Activated CD8-positive, alpha-beta T cell treated with anti-CD3 and anti-CD28 coated beads for 36 hours (primary cell): ENCODE measurements around the gene CRELD2. TPM values are rescaled to one million over a fixed set of nuclear protein-coding genes. Genes with fewer than 3 reads are reported as not detected.

ENCODE experiments used
- ATAC-seq: fragments of 200-7000 bp; cut with Tn5 transposase; one replicate; pipeline ENCODE4 v1.10.0; 2021; ENCODE audit warnings: mild to moderate bottlenecking, moderate library complexity
- CTCF ChIA-PET: fragments of 350-600 bp; sonication (Branson Sonifier 250); formaldehyde crosslinking; loops from one replicate; lab custom pipeline; 2021; ENCODE audit warnings: antibody characterized with exemption; lab: Charles Lee
- POLR2A ChIA-PET: fragments of 350-600 bp; sonication (Branson Sonifier 250); formaldehyde crosslinking; loops from one replicate; lab custom pipeline; 2021; ENCODE audit warnings: antibody characterized with exemption; lab: Charles Lee
- DNase-seq: peaks from one replicate; pipeline ENCODE4 v3.0.0-alpha.2; 2020
- H3K27ac Mint-ChIP-seq: one replicate; pipeline ENCODE4 v1.8.0; 2021; ENCODE audit warnings: mild to moderate bottlenecking, mixed read lengths
- H3K27me3 Mint-ChIP-seq: one replicate; pipeline ENCODE4 v1.8.0; 2021; ENCODE audit warnings: mixed read lengths
- H3K36me3 Mint-ChIP-seq: one replicate; pipeline ENCODE4 v1.8.0; 2021; ENCODE audit warnings: low read depth, mixed read lengths
- H3K4me1 Mint-ChIP-seq: one replicate; pipeline ENCODE4 v1.8.0; 2021; ENCODE audit warnings: low read depth, mixed read lengths
- H3K4me3 Mint-ChIP-seq: one replicate; pipeline ENCODE4 v1.8.0; 2021; ENCODE audit warnings: mild to moderate bottlenecking, moderate library complexity, mixed read lengths
- H3K9me3 Mint-ChIP-seq: one replicate; pipeline ENCODE4 v1.8.0; 2021; ENCODE audit warnings: mixed read lengths
- intact Hi-C: fragments of 100-400 bp; cut with micrococcal nuclease; formaldehyde crosslinking; loops from one replicate; pipeline ENCODE4 v1.10.0; 2022
- total RNA-seq, 2 experiments: library from RNA; stranded (reverse); gene quantifications; one replicate each; pipeline ENCODE4 v1.2.3, GENCODE V29; 2021
- TF ChIP-seq, protein P1 (sequence below): fragments of 200-600 bp; IDR thresholded peaks from one replicate; pipeline ENCODE4 v1.8.0; 2022; ENCODE audit warnings: antibody characterized with exemption, mild to moderate bottlenecking

Gene CRELD2
- total RNA-seq, 2 experiments from 2014 or later: 26.1 to 28.2 TPM

DNA sequence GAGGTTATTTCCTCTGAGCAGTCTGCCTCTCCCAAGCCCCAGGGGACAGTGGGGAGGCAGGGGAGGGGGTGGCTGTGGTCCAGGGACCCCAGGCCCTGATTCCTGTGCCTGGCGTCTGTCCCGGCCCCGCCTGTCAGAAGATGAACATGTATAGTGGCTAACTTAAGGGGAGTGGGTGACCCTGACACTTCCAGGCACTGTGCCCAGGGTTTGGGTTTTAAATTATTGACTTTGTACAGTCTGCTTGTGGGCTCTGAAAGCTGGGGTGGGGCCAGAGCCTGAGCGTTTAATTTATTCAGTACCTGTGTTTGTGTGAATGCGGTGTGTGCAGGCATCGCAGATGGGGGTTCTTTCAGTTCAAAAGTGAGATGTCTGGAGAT lies 45.2 kb downstream of the CRELD2 start:
- Mint-ChIP-seq H3K4me1 (peaks cover 31% of the 10 kb centered on the region), H3K9me3 (no peaks in the 10 kb centered on the region), H3K36me3 (peaks cover 38% of the 10 kb centered on the region), H3K27ac (peak overlapping the region; percentile 87), H3K4me3 (peak overlapping the region; percentile 95), H3K27me3 (no peaks in the 10 kb centered on the region)
- ATAC-seq (no peak), DNase-seq (no peak)
- ChIA-PET POLR2A (interaction anchor here (1.0 to 4.9 kb wide), 5 partner anchors 7 to 54 kb away, joined by 4 to 63 read pairs (median 6); no protein-coding TSS in a partner anchor), CTCF (no interaction called here)
- intact Hi-C loops: no loop called here
- TF ChIP-seq, protein P1, sequence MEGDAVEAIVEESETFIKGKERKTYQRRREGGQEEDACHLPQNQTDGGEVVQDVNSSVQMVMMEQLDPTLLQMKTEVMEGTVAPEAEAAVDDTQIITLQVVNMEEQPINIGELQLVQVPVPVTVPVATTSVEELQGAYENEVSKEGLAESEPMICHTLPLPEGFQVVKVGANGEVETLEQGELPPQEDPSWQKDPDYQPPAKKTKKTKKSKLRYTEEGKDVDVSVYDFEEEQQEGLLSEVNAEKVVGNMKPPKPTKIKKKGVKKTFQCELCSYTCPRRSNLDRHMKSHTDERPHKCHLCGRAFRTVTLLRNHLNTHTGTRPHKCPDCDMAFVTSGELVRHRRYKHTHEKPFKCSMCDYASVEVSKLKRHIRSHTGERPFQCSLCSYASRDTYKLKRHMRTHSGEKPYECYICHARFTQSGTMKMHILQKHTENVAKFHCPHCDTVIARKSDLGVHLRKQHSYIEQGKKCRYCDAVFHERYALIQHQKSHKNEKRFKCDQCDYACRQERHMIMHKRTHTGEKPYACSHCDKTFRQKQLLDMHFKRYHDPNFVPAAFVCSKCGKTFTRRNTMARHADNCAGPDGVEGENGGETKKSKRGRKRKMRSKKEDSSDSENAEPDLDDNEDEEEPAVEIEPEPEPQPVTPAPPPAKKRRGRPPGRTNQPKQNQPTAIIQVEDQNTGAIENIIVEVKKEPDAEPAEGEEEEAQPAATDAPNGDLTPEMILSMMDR: no peak

GRCh38 chr22:49964136-49965090 lies 46.0 kb downstream of the CRELD2 start:
- intact Hi-C loops: loop anchor here (5.0 kb wide), 1 partner anchor 32 kb away; no protein-coding TSS in a partner anchor
- Mint-ChIP-seq H3K9me3 (no peaks in the 10 kb centered on the region), H3K4me1 (peaks cover 27% of the 10 kb centered on the region), H3K4me3 (peak overlapping the region; percentile 95), H3K36me3 (peaks cover 38% of the 10 kb centered on the region), H3K27ac (peak overlapping the region; percentile 87), H3K27me3 (no peaks in the 10 kb centered on the region)
- TF ChIP-seq, protein P1: no peak
- ATAC-seq (no peak), DNase-seq (peak; percentile 52)
- CTCF ChIA-PET: no interaction called here
- POLR2A ChIA-PET: interaction anchor here (0.5 to 1.4 kb wide), 3 partner anchors 28 to 515 kb away, joined by 3 to 6 read pairs (median 6); no protein-coding TSS in a partner anchor

- Mint-ChIP-seq H3K4me3 (peak overlapping the region; percentile 95), H3K36me3 (peaks cover 38% of the 10 kb centered on the region), H3K27ac (peak overlapping the region; percentile 87), H3K27me3 (no peaks in the 10 kb centered on the region), H3K9me3 (no peaks in the 10 kb centered on the region), H3K4me1 (peaks cover 37% of the 10 kb centered on the region)
- CTCF ChIA-PET: interaction anchor here (1.0 kb wide), 1 partner anchor 65 kb away, joined by 3 read pairs; no protein-coding TSS in a partner anchor
- ATAC-seq: no peak
- intact Hi-C loops: loop anchor here (5.0 kb wide), 1 partner anchor 33 kb away; no protein-coding TSS in a partner anchor
- peak; percentile 16 for DNase-seq
- POLR2A ChIA-PET: no interaction called here
- TF ChIP-seq, protein P1: no peak
Measured at GRCh38 chr22:49965091-49966040, 46.9 kb downstream of the CRELD2 start.

- no peak for DNase-seq
Measured at GRCh38 chr22:49966041-49966773, 47.8 kb downstream of the CRELD2 start.

More at GRCh38 chr22:49966041-49966773, 47.8 kb downstream of the CRELD2 start:
- intact Hi-C loops: loop anchor here (5.0 kb wide), 1 partner anchor 34 kb away; no protein-coding TSS in a partner anchor
- Mint-ChIP-seq H3K27me3 (no peaks in the 10 kb centered on the region), H3K4me3 (peak overlapping the region; percentile 27), H3K9me3 (no peaks in the 10 kb centered on the region), H3K27ac (peak overlapping the region; percentile 30), H3K36me3 (peaks cover 40% of the 10 kb centered on the region), H3K4me1 (peaks cover 40% of the 10 kb centered on the region)
- ChIA-PET CTCF (interaction anchor here (1.0 to 3.2 kb wide), 2 partner anchors 36 to 64 kb away, joined by 3 to 12 read pairs; no protein-coding TSS in a partner anchor), POLR2A (interaction anchor here (1.3 kb wide), 1 partner anchor 33 kb away, joined by 3 read pairs; no protein-coding TSS in a partner anchor)
- ATAC-seq: no peak
- TF ChIP-seq, protein P1: no peak
